ENCODE data around the gene DMXL1.

Gene DMXL1

GRCh38 chr5:119269061-119269944, 198.4 kb downstream of the DMXL1 start:
- TF ChIP-seq TAF1 (IDR thresholded peaks at IDR 0.05; ENCODE audit: borderline replicate concordance, insufficient read depth, low read length), result no peak
- TF ChIP-seq FOXP2 (optimal IDR thresholded peaks at IDR 0.05; ENCODE audit: borderline replicate concordance, extremely low read depth, extremely low read length, insufficient read depth), result no peak
- no peak for TF ChIP-seq REST (IDR thresholded peaks at IDR 0.05; ENCODE audit: insufficient read depth in 1 of 2, low read depth in 2 of 2, low read length in 2 of 2)
- TF ChIP-seq SIN3A (IDR thresholded peaks at IDR 0.05; ENCODE audit: borderline replicate concordance, insufficient read depth, low read length), result no peak; the same call in 1 of the 2 replicates
- no peak for TF ChIP-seq POLR2AphosphoS5 (IDR thresholded peaks at IDR 0.05; ENCODE audit: low read depth, low read length)

GRCh38 chr5:119270121-119270565, 199.3 kb downstream of the DMXL1 start:
- no peak for TF ChIP-seq FOXP2 (optimal IDR thresholded peaks at IDR 0.05; ENCODE audit: borderline replicate concordance, extremely low read depth, extremely low read length, insufficient read depth)
- no peak for TF ChIP-seq TAF1 (IDR thresholded peaks at IDR 0.05; ENCODE audit: borderline replicate concordance, insufficient read depth, low read length)
- no peak for TF ChIP-seq REST (IDR thresholded peaks at IDR 0.05; ENCODE audit: insufficient read depth in 1 of 2, low read depth in 2 of 2, low read length in 2 of 2)
- no peak for TF ChIP-seq SIN3A (IDR thresholded peaks at IDR 0.05; ENCODE audit: borderline replicate concordance, insufficient read depth, low read length)
- no peak for TF ChIP-seq POLR2AphosphoS5 (IDR thresholded peaks at IDR 0.05; ENCODE audit: low read depth, low read length)

GRCh38 chr5:119270960-119271757, 200.3 kb downstream of the DMXL1 start:
- TF ChIP-seq POLR2AphosphoS5 (IDR thresholded peaks at IDR 0.05; ENCODE audit: low read depth, low read length) (no peak), REST (IDR thresholded peaks at IDR 0.05; ENCODE audit: insufficient read depth in 1 of 2, low read depth in 2 of 2, low read length in 2 of 2) (no peak), FOXP2 (optimal IDR thresholded peaks at IDR 0.05; ENCODE audit: borderline replicate concordance, extremely low read depth, extremely low read length, insufficient read depth) (no peak), TAF1 (IDR thresholded peaks at IDR 0.05; ENCODE audit: borderline replicate concordance, insufficient read depth, low read length) (no peak), SIN3A (IDR thresholded peaks at IDR 0.05; ENCODE audit: borderline replicate concordance, insufficient read depth, low read length) (no peak)

GRCh38 chr5:119271758-119272730, 201.2 kb downstream of the DMXL1 start:
- TF ChIP-seq POLR2AphosphoS5 (IDR thresholded peaks at IDR 0.05; ENCODE audit: low read depth, low read length) (no peak), REST (IDR thresholded peaks at IDR 0.05; ENCODE audit: insufficient read depth in 1 of 2, low read depth in 2 of 2, low read length in 2 of 2) (no peak), FOXP2 (optimal IDR thresholded peaks at IDR 0.05; ENCODE audit: borderline replicate concordance, extremely low read depth, extremely low read length, insufficient read depth) (no peak), TAF1 (IDR thresholded peaks at IDR 0.05; ENCODE audit: borderline replicate concordance, insufficient read depth, low read length) (no peak), SIN3A (IDR thresholded peaks at IDR 0.05; ENCODE audit: borderline replicate concordance, insufficient read depth, low read length) (no peak)

Measured in PFSK-1 (cell line).